Brain microvascular endothelial cell (primary cell): ENCODE results near the gene TXNL4B.

ENCODE experiments used
- DNase-seq: peaks from one replicate; pipeline ENCODE4 v3.0.0-alpha.2; 2020
- H3K27ac ChIP-seq: fragments of 250-450 bp; sonication (Bioruptor Pico); 2 replicates; pipeline ENCODE4 v1.5.1; 2020; ENCODE audit warnings: mild to moderate bottlenecking, moderate library complexity
- H3K27me3 ChIP-seq: fragments of 250-450 bp; sonication (Bioruptor Pico); replicated peaks from 2 replicates; pipeline ENCODE4 v1.5.1; 2020; ENCODE audit warnings: mild to moderate bottlenecking
- H3K36me3 ChIP-seq: fragments of 250-450 bp; sonication (Bioruptor Pico); replicated peaks from 2 replicates; pipeline ENCODE4 v1.5.1; 2020; ENCODE audit warnings: mild to moderate bottlenecking
- H3K4me3 ChIP-seq: 2 replicates; pipeline ENCODE4 v1.5.1; 2011; ENCODE audit warnings: low read depth, mild to moderate bottlenecking, control low read depth, low read length, moderate library complexity
- CTCF ChIP-seq: IDR thresholded peaks from 2 replicates; pipeline ENCODE4 v1.5.1; 2011; ENCODE audit warnings: low read depth, mild to moderate bottlenecking, moderate library complexity, low read length, control low read depth, inconsistent platforms; ENCODE audit errors: missing control alignments
- in situ Hi-C: cut with HindIII; loops from 2 replicates; pipeline ENCODE4 v1.10.0; 2017; ENCODE audit warnings: low sequenced_read_pairs, low pct_ligation_motif_present

The TXNL4B gene

DNA sequence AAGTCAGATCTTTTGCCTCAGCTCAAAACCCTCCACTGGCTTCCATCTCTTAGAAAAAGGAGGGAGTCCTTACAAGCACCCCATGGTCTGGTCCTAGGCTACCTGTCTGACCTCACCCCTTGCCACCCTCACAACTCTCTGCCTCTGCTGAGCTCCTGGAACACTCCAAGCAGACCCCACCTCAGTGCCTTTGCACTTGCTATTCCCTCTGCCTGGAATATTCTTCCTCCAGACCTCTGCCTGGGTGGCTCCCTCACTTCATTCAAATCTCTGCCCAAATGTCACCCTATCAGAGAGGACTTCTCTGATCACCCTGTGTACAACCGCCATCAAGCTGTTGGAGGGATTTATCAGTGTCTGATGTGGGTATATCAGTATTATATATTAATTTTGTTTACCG is 41.1 kb upstream of the TXNL4B start:
- no peak for TF ChIP-seq CTCF
- no peaks in the 10 kb centered on the region for H3K36me3 ChIP-seq
- no peak overlapping the region for H3K4me3 ChIP-seq
- H3K27ac ChIP-seq = no peak overlapping the region
- in situ Hi-C loops = no loop called here
- no peaks in the 10 kb centered on the region for H3K27me3 ChIP-seq
- no peak for DNase-seq

GRCh38 chr16:72132726-72133125 is 39.3 kb upstream of the TXNL4B start:
- H3K27me3 ChIP-seq = no peaks in the 10 kb centered on the region
- in situ Hi-C loops = no loop called here
- H3K27ac ChIP-seq = no peak overlapping the region
- DNase-seq = no peak
- H3K36me3 ChIP-seq = no peaks in the 10 kb centered on the region
- TF ChIP-seq CTCF = no peak
- no peak overlapping the region for H3K4me3 ChIP-seq

DNA sequence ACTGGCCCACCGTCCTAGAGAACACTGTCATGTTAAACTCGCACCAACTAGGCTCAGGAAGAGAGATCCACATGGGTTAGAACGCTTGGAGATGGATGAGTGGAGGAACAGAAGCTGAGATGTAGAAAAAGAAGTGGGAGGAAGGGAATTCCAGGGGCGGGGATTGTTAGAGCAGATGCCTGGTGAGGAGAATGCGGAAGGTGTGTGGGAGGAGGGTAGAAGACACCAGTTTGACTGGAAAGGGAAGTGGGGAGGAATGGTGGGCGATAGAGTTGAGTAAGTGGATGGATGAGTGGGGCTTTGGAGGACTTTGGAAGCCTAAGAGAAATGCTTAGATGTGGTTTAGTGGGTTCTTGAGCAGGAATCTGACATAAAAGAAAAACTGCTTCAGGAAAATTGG is 37.6 kb upstream of the TXNL4B start:
- no peak overlapping the region for H3K27ac ChIP-seq
- no peaks in the 10 kb centered on the region for H3K36me3 ChIP-seq
- in situ Hi-C loops = no loop called here
- DNase-seq = no peak
- no peak overlapping the region for H3K4me3 ChIP-seq
- H3K27me3 ChIP-seq = no peaks in the 10 kb centered on the region
- no peak for TF ChIP-seq CTCF

GRCh38 chr16:72129976-72130656 is 36.7 kb upstream of the TXNL4B start:
- H3K4me3 ChIP-seq = no peak overlapping the region
- in situ Hi-C loops = no loop called here
- no peak for TF ChIP-seq CTCF
- no peak overlapping the region for H3K27ac ChIP-seq
- no peak for DNase-seq
- H3K36me3 ChIP-seq = no peaks in the 10 kb centered on the region
- H3K27me3 ChIP-seq = no peaks in the 10 kb centered on the region

- no peak overlapping the region for H3K4me3 ChIP-seq
- TF ChIP-seq CTCF = no peak
- H3K27ac ChIP-seq = no peak overlapping the region
- H3K27me3 ChIP-seq = no peaks in the 10 kb centered on the region
- DNase-seq = no peak
- no peaks in the 10 kb centered on the region for H3K36me3 ChIP-seq
- in situ Hi-C loops = no loop called here
Observed at GRCh38 chr16:72128701-72129100, 35.3 kb upstream of the TXNL4B start.

DNA sequence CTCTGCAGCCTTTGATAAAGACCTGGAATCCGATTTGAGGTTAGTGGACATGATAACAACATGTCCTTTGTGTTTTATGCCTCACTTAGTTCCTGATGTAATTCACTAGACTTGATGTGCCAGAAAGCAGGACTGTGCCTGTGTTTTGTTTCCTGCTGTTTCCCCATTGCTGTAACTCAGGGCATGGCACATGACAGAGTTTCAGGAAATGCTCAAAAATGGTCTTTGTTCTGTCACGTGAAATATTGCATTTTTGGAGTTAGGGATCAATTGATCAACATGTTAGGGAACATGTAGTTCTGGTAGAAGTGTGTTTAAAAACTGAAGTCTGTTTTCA is 33.0 kb upstream of the TXNL4B start:
- H3K36me3 ChIP-seq = no peaks in the 10 kb centered on the region
- in situ Hi-C loops = no loop called here
- H3K4me3 ChIP-seq = no peak overlapping the region
- no peak for TF ChIP-seq CTCF
- H3K27ac ChIP-seq = no peak overlapping the region
- no peak for DNase-seq
- H3K27me3 ChIP-seq = no peaks in the 10 kb centered on the region
